SK-N-SH treated with all-trans-retinoic acid at 6 μM for 48 hours (cell line): ENCODE data around the gene UBE2M.

ENCODE experiments used
- ATAC-seq: fragments of 200-7000 bp; cut with Tn5 transposase; 3 replicates; pipeline ENCODE4 v1.9.1; 2020; ENCODE audit warnings: mild to moderate bottlenecking, moderate library complexity
- ARNTL ChIP-seq: fragments of 450-650 bp; formaldehyde crosslinking; IDR thresholded peaks from 2 replicates; pipeline ENCODE4 v1.5.0; 2020; ENCODE audit warnings: low read depth, mild to moderate bottlenecking, moderate library complexity, borderline replicate concordance
- BACH2 ChIP-seq: fragments of 250-450 bp; sonication (Bioruptor Pico); IDR thresholded peaks from 2 replicates; pipeline ENCODE4 v1.9.0; 2021; ENCODE audit warnings: mild to moderate bottlenecking, borderline replicate concordance
- CSDC2 ChIP-seq: fragments of 250-450 bp; sonication (Bioruptor Pico); IDR thresholded peaks from 2 replicates; pipeline ENCODE4 v1.5.0; 2020; ENCODE audit warnings: mild to moderate bottlenecking, moderate library complexity
- ESRRG ChIP-seq: fragments of 250-450 bp; sonication (Bioruptor Pico); IDR thresholded peaks from 2 replicates; pipeline ENCODE4 v1.6.1; 2021; ENCODE audit warnings: mild to moderate bottlenecking
- ISL1 ChIP-seq: fragments of 250-450 bp; sonication (Bioruptor Pico); IDR thresholded peaks from 2 replicates; pipeline ENCODE4 v2.1.2; 2022; ENCODE audit warnings: mild to moderate bottlenecking, moderate library complexity
- OSR1 ChIP-seq: fragments of 250-450 bp; sonication (Bioruptor Pico); IDR thresholded peaks from 2 replicates; pipeline ENCODE4 v1.8.0; 2022; ENCODE audit warnings: moderate library complexity, mild to moderate bottlenecking, inconsistent platforms
- PPARA ChIP-seq: fragments of 250-450 bp; sonication (Bioruptor Pico); IDR thresholded peaks from 2 replicates; pipeline ENCODE4 v1.5.0; 2020; ENCODE audit warnings: mild to moderate bottlenecking, borderline replicate concordance
- RARB ChIP-seq: fragments of 250-450 bp; sonication (Bioruptor Pico); IDR thresholded peaks from 2 replicates; pipeline ENCODE4 v1.8.0; 2021; ENCODE audit warnings: mild to moderate bottlenecking, moderate library complexity
- TOX ChIP-seq: fragments of 250-450 bp; sonication (Bioruptor Pico); IDR thresholded peaks from 2 replicates; pipeline ENCODE4 v1.8.0; 2021; ENCODE audit warnings: mild to moderate bottlenecking, moderate library complexity, borderline replicate concordance
- ZFP3 ChIP-seq: fragments of 250-450 bp; sonication (Bioruptor Pico); IDR thresholded peaks from 2 replicates; pipeline ENCODE4 v1.5.0; 2020; ENCODE audit warnings: mild to moderate bottlenecking, moderate library complexity
- ZFP30 ChIP-seq: fragments of 450-650 bp; formaldehyde crosslinking; IDR thresholded peaks from 2 replicates; pipeline ENCODE4 v1.5.0; 2022; ENCODE audit warnings: mild to moderate bottlenecking, moderate library complexity
- ZNF565 ChIP-seq: fragments of 450-650 bp; formaldehyde crosslinking; conservative IDR thresholded peaks from 2 replicates; pipeline ENCODE4 v1.5.0; 2020; ENCODE audit warnings: low read depth, mild to moderate bottlenecking, moderate library complexity
- ZNF8 ChIP-seq: fragments of 450-650 bp; formaldehyde crosslinking; IDR thresholded peaks from 2 replicates; pipeline ENCODE4 v1.5.0; 2020; ENCODE audit warnings: mild to moderate bottlenecking, moderate library complexity
- TF ChIP-seq, protein P1 (sequence below): fragments of 250-450 bp; sonication (Bioruptor Pico); IDR thresholded peaks from 2 replicates; pipeline ENCODE4 v1.8.0; 2020; ENCODE audit warnings: mild to moderate bottlenecking, moderate library complexity, borderline replicate concordance
- TF ChIP-seq, protein P2 (sequence below): fragments of 250-450 bp; sonication (Bioruptor Pico); IDR thresholded peaks from 2 replicates; pipeline ENCODE4 v1.5.1; 2020; ENCODE audit warnings: low read depth, mild to moderate bottlenecking, moderate library complexity
- TF ChIP-seq, protein P3 (sequence below): fragments of 250-450 bp; sonication (Bioruptor Pico); IDR thresholded peaks from 2 replicates; pipeline ENCODE4 v1.5.1; 2021; ENCODE audit warnings: mild to moderate bottlenecking, moderate library complexity
- TF ChIP-seq, protein P4 (sequence below): fragments of 250-450 bp; sonication (Bioruptor Pico); IDR thresholded peaks from 2 replicates; pipeline ENCODE4 v1.8.0; 2021; ENCODE audit warnings: low read depth, mild to moderate bottlenecking, moderate library complexity, borderline replicate concordance
- TF ChIP-seq, protein P5 (sequence below): fragments of 250-450 bp; sonication (Bioruptor Pico); IDR thresholded peaks from 2 replicates; pipeline ENCODE4 v1.5.0; 2020; ENCODE audit warnings: mild to moderate bottlenecking, moderate library complexity

Gene UBE2M

DNA sequence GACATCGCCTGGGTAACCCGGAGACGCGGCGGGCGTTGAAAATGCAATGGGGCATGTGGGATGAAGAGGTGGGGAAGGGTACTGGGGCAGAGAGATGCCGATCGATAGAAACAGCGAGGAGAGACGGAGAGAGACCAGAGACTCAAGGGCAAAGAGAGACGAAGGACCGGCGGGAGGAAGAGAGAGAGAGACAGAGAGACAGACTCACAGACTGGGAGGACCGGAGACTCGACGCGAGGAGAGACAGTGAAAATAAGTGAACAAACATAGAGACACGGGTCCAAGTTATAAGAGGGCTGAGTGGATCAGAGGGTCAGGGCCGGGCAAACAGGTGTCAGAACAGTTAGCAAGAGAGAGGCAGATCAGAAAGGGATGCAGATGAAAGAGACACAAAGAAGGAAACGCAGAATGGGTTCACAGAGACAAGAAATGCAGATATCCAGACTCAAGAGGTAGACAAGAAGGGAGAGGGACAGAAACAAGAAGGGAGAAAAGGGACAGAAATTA is 15.3 kb upstream of the UBE2M start:
- ATAC-seq, result no peak
- TF ChIP-seq, protein P1, sequence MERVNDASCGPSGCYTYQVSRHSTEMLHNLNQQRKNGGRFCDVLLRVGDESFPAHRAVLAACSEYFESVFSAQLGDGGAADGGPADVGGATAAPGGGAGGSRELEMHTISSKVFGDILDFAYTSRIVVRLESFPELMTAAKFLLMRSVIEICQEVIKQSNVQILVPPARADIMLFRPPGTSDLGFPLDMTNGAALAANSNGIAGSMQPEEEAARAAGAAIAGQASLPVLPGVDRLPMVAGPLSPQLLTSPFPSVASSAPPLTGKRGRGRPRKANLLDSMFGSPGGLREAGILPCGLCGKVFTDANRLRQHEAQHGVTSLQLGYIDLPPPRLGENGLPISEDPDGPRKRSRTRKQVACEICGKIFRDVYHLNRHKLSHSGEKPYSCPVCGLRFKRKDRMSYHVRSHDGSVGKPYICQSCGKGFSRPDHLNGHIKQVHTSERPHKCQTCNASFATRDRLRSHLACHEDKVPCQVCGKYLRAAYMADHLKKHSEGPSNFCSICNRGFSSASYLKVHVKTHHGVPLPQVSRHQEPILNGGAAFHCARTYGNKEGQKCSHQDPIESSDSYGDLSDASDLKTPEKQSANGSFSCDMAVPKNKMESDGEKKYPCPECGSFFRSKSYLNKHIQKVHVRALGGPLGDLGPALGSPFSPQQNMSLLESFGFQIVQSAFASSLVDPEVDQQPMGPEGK, result no peak
- TF ChIP-seq, protein P2, sequence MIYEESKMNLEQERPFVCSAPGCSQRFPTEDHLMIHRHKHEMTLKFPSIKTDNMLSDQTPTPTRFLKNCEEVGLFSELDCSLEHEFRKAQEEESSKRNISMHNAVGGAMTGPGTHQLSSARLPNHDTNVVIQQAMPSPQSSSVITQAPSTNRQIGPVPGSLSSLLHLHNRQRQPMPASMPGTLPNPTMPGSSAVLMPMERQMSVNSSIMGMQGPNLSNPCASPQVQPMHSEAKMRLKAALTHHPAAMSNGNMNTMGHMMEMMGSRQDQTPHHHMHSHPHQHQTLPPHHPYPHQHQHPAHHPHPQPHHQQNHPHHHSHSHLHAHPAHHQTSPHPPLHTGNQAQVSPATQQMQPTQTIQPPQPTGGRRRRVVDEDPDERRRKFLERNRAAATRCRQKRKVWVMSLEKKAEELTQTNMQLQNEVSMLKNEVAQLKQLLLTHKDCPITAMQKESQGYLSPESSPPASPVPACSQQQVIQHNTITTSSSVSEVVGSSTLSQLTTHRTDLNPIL (CRISPR knock-in tag), result no peak
- TF ChIP-seq, protein P3, sequence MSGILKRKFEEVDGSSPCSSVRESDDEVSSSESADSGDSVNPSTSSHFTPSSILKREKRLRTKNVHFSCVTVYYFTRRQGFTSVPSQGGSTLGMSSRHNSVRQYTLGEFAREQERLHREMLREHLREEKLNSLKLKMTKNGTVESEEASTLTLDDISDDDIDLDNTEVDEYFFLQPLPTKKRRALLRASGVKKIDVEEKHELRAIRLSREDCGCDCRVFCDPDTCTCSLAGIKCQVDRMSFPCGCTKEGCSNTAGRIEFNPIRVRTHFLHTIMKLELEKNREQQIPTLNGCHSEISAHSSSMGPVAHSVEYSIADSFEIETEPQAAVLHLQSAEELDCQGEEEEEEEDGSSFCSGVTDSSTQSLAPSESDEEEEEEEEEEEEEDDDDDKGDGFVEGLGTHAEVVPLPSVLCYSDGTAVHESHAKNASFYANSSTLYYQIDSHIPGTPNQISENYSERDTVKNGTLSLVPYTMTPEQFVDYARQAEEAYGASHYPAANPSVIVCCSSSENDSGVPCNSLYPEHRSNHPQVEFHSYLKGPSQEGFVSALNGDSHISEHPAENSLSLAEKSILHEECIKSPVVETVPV (CRISPR knock-in tag), result no peak
- TF ChIP-seq PPARA, result no peak
- no peak for TF ChIP-seq BACH2 (CRISPR knock-in tag)
- no peak for TF ChIP-seq ZFP30 (CRISPR knock-in tag)
- TF ChIP-seq, protein P4, sequence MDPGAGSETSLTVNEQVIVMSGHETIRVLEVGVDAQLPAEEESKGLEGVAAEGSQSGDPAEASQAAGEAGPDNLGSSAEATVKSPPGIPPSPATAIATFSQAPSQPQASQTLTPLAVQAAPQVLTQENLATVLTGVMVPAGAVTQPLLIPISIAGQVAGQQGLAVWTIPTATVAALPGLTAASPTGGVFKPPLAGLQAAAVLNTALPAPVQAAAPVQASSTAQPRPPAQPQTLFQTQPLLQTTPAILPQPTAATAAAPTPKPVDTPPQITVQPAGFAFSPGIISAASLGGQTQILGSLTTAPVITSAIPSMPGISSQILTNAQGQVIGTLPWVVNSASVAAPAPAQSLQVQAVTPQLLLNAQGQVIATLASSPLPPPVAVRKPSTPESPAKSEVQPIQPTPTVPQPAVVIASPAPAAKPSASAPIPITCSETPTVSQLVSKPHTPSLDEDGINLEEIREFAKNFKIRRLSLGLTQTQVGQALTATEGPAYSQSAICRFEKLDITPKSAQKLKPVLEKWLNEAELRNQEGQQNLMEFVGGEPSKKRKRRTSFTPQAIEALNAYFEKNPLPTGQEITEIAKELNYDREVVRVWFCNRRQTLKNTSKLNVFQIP (CRISPR knock-in tag), result no peak
- TF ChIP-seq, protein P5, sequence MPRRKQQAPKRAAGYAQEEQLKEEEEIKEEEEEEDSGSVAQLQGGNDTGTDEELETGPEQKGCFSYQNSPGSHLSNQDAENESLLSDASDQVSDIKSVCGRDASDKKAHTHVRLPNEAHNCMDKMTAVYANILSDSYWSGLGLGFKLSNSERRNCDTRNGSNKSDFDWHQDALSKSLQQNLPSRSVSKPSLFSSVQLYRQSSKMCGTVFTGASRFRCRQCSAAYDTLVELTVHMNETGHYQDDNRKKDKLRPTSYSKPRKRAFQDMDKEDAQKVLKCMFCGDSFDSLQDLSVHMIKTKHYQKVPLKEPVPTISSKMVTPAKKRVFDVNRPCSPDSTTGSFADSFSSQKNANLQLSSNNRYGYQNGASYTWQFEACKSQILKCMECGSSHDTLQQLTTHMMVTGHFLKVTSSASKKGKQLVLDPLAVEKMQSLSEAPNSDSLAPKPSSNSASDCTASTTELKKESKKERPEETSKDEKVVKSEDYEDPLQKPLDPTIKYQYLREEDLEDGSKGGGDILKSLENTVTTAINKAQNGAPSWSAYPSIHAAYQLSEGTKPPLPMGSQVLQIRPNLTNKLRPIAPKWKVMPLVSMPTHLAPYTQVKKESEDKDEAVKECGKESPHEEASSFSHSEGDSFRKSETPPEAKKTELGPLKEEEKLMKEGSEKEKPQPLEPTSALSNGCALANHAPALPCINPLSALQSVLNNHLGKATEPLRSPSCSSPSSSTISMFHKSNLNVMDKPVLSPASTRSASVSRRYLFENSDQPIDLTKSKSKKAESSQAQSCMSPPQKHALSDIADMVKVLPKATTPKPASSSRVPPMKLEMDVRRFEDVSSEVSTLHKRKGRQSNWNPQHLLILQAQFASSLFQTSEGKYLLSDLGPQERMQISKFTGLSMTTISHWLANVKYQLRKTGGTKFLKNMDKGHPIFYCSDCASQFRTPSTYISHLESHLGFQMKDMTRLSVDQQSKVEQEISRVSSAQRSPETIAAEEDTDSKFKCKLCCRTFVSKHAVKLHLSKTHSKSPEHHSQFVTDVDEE (CRISPR knock-in tag), result no peak
- TF ChIP-seq ZNF8 (CRISPR knock-in tag), result no peak
- no peak for TF ChIP-seq ESRRG (CRISPR knock-in tag)
- no peak for TF ChIP-seq TOX (CRISPR knock-in tag)
- TF ChIP-seq RARB (CRISPR knock-in tag), result no peak
- TF ChIP-seq ZFP3, result no peak
- no peak for TF ChIP-seq ARNTL (CRISPR knock-in tag)
- no peak for TF ChIP-seq ZNF565 (CRISPR knock-in tag)
- TF ChIP-seq CSDC2 (CRISPR knock-in tag), result no peak
- no peak for TF ChIP-seq ISL1
- TF ChIP-seq OSR1, result no peak

DNA sequence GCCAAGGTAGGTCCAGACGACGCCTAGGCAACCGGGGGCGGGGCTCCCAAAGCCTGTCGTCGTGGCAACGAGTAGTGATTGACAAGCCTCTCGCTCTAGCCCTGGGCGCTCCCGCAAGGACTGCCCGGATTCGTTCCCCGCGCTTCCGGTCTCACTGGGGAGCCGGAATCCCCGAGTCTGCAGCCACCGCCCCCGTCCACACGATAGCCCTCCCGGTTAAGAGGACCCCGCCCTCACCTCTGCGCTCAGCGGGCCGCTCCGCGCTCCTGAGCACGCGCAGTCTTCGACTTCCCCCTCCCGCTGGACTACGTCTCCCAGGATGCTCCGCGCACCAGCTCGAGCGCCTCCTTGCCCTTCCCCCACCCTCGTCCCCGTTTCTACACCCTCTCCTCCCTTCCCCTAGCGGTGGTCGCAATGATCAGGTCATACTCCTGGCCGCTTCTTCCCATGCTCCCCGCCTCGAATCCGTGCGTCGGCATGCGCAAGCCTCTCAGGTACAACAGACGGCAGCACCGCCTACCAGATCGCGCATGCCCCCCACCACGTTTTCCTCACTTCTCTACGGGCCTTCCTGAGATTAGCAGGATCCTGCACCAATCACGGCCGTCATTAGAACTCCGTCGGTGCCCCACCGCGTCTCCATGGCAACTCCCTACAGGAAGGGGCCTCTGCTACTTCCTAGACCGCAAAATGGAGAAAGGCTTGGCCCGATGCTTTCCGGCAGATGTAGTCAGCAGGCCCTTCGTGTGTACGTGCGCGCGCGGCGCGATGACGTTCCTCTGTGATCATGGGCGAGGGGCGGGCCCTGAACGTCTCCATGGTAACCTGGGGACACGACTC is 14.6 kb upstream of the UBE2M start, which contains the start of gene MZF1:
TSS of gene MZF1 (minus strand) at position 518 of the 840 bp plus-strand sequence. CDS start 1,946 bp downstream, outside the sequence.
- TF ChIP-seq, protein P1, result peak; percentile 45; the same call in 1 of the 2 replicates
- TF ChIP-seq PPARA, result no peak
- TF ChIP-seq, protein P5 (CRISPR knock-in tag), result peak; percentile 49; the same call in 1 of the 2 replicates
- TF ChIP-seq BACH2 (CRISPR knock-in tag), result no peak
- TF ChIP-seq, all 23 proteins: peak for 2
- ATAC-seq, result peak; percentile 77
